GM04504 (cell line): Measurements from ENCODE around the gene DNMBP.
A peak's percentile ranks its signal among the peaks of the same experiment; 100 is the strongest.
"Not testable (repeated sequence)": the region's sequence is repeated elsewhere in the genome, so short reads cannot be mapped to it uniquely, and the experiment has no call there.

Experiments used
- DNase-seq: peaks from one replicate; pipeline ENCODE4 v3.0.0-alpha.2; 2012; ENCODE audit warnings: low read depth

Gene DNMBP

GRCh38 chr10:100014071-100014762, 4.5 kb upstream of the DNMBP start:
- DNase-seq, result no peak

DNA sequence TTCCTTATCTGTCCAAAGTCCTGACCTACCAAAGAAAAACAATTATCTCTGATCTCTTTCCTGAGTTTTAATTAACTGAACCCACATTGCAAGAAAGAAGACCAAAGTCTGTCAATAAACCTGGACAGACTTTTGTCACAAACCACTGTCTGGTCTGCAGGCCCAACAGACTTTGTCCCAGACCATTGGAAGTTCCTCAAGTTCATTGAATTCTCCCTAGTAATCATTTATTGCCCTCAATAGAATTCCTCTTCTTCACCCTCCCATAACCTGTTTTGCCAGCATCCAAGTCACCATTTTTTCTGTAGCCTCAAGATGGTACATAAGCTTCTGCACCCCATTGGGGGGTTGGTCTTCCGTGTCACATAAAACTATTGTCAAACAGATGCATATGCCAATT, 3.9 kb upstream of the DNMBP start:
- no peak for DNase-seq

DNA sequence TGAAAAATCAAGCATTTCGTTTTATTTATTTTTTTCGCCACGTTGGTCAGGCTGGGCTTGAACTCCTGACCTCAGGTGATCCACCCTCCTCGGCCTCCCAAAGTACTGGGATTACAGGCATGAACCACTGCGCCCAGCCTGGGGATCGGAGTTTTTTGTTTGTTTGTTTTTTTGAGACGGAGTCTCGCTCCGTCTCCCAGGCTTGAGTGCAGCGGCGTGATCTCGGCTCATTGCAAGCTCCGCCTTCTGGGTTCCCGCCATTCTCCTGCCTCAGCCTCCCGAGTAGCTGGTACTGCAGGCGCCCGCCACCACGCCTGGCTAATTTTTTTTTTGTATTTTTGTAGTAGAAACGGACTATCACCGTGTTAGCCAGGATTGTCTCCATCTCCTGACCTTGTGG, 2.2 kb upstream of the DNMBP start:
- not testable (repeated sequence) for DNase-seq

DNA sequence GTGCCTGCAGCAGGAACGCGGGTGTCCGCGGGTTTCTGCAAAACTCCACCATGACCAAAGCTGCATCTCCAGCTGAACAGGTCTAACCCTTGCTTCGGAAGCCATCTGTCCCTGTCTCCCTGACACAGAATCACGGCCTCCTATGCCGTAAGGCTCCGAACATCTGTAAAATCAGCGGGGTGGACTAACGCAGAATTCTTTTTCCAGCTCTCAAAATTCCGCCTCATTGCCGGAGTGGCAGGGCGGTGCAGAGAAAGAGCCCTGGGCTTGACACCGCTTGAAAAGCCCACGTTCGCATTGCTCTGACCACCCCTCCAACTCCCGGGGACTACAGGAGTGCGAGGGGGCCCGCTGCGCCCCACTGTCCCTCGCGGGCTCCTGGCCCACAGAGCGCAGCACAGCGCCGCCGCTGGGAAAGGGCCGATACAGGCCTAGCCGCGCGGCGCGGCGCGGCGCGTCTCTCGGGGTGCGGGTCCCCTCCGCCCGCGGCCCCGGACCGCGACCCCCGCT, 409 bp downstream of the DNMBP start:
- DNase-seq, result no peak

- DNase-seq, result no peak
Observed at GRCh38 chr10:100008708-100009282, 952 bp downstream of the DNMBP start.

DNA sequence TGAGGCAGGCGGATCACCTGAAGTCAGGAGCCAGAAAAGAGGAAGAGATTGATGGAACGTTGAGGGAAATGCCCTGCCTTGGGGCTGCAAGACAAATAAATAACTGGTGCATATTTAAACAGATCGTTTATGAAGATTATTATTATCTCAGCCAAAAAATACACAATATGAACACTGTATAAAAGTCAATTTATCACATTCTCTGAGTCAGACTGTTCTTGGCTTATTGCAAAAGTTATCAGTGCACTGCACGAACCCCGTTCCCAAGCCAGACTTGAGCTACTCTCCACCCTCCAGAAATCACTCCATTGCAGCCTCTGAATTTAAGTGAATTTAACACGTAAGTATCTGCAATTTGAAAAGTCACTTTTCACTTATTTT, 1.6 kb downstream of the DNMBP start:
- no peak for DNase-seq

DNA sequence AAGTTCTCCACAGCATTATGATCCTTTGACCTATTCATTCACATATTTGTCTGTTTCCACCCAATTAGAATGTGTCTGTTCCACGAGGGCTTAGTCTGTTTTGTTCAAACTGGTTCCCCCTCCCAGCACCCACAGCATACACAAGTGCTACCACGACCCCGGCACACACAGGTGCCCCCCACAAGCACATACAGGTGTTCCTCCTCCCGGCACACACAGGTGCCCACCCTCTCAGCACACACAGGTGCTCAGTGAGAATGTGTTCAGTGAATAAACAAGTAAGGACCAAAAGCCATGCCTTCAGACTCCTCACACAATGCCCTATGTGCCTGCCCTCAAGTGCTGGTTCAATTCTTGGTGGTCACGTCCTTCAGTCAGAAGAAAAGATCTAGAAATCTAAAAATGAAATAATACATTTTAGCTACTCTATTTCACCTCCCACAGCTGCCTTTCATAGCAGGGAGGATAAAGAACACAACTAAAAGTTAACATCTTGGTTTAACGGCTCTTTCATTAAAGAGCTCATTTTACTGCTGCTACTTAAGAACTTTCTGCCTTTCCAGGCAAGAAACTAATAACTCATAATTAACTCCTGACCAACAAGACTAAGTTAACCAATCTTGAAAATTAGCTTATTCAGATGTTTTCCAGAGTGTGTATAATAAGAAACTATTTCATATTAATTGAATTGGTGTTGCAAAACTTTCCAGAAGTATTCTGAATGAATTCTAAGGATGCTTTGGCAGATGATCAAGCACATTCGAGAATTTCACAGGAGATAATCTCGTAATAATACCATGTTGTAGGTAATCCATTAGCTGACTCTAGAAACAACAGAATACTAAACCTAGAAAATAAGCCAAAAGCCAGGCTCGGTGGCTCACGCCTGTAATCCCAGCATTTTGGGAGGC, 2.3 kb downstream of the DNMBP start:
- no peak for DNase-seq

DNA sequence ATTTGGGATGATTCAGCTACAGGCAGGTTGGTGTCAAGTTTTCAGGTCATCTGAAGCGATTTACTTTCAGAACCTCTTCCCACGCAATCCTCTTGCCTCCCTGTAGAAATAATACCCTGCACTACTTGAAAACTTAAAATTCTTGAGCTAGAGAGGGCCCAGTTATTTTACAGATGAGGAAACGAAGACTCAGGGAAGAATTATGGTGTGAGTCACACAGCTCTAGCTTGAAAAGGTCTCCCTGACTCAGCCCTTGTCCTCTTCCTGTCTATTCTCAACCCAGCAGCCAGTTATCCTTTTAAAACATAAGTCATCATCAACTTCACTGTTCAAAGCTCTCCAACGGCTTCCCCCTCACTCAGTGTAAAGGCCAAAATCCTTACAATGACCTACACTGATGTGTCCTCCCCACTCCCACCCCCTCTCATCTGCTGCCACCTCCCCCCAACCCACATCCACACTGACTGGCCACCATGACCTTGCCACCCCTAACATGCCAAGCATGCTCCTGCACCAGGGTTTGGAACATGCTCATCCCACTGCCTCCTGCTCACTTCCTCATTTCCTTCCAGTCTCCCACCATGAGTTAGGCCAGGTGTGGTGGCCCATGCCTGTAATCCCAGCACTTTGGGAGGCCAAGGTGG, 3.4 kb downstream of the DNMBP start:
- peak; percentile 87 for DNase-seq

DNA sequence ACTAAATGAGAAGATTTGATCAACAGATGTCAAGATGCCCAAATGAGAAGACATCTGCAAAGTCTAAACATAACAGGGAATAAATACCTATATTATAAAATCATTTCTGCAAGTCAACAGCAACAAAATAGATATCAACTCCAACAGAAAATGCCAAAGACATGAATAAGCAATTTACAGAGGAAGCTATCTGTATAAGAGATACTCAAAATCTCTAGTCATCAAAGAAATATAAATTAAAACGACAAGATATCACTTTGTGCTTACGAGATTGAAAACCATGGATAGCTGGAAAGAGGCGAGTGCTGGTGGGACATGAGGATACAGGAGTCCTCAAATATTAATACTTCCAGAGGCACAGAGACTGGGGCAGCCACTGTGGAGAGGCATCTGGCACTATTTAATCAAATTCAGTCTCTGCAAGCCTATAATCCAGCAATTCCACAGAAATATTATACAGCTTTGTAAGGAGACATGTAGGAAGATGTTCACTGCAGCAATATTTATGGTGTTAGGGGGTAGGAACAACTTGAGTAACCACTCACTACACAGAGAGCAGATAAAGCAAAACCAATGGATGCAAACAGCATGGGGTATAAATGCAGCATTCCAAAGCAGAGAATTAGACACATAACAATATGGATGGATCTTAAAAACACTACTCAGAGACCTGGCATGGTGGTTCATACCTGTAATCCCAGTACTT, 4.8 kb downstream of the DNMBP start:
- DNase-seq, result no peak

DNA sequence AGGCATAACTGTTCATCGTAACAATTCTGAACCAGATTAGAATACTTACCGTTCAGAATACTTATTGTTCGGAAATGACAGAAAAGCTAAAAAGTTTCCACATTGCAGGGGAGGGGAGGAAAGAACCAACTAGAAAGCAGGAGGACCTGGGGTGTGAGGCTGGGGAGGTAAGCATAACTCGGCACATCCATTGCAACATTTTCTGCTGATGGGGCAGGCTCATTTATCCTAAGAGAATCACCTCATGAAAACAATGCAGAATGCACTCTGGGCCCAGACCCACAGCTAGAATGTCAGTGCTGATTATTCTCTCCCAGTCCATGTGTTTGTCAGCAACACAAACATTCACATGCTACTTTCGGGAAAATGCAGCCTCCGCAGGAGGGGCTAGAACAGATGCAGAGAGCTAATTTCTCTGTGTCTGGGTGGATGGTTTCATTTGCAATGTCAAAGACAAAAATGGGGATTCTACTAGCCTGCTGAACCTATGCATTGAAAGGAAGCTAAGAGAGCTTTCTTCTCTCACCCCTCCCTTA, 9.6 kb downstream of the DNMBP start:
- DNase-seq, result no peak

DNA sequence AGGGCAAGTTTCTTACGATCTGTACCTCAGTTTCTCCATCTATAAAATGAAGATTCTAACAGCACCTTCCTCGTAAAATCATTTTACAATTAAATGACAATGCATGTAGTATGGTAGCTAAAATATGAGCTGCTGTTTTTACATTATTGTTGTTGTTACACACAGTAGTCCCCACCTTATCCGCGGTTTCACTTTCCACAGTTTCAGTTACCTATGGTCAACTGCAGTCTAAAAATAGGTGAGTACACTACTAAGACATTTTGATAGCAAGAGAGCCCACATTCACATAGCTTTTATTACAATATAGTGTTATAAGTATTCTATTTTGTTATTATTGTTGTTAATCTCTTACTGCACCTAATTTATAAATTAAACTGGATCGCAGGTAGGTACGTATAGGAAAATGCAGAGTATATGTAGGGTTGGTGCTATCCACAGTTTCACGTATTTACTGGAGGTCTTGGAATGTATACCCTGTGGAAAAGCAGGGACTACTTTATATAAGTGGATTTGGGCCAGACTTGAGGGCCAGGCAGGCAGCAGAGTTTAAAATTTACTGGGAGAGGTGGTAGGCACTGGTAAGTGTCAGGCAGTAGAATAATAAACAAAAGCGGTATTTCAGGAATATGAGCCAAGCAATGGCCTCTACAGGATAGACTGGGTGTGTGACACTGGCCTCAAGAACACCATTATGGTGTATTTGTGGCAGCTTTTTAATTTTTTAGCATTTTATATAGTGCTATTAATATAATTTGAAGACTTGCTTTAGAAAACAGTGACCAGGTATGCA, 10.2 kb downstream of the DNMBP start:
- DNase-seq, result no peak

DNA sequence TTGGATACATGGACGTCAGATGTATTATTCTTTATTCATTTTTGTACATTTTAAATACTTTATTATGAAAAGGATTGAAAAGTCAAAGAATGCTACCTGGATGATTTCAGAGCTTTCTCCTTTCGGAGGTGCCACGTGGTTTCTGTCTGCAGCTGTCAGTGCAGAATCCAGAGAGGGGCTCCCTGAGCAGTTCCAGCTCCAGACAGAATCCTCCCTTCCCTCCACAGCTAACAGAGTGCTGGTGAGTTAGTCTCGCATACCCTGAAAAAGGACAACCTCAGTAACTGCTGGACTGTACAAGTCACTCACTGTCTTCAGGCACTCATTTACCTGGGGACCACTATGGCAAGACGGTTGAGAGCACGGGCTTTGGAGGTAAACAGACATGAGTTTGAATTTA, 10.9 kb downstream of the DNMBP start:
- DNase-seq, result no peak

- DNase-seq, result no peak
Observed at GRCh38 chr10:99996671-99997648, 12.8 kb downstream of the DNMBP start.

DNA sequence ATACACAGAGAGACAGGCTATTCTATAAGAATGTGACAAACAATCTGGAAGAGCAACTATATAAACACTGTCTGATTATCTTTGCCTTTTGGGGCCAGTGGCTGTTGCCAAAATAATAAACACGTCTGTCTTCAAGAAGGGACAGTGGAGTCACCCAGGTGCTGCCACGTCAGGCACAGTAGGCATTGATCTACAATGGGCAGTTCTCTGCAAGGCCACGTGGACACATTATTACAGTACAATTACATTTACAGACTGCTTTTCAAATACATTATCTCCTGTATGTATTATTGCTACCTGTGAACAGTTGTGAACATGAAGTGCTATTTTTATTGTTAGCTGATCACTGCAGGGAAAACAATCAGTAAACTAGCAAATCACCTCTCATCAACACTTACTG, 14.0 kb downstream of the DNMBP start:
- no peak for DNase-seq

DNA sequence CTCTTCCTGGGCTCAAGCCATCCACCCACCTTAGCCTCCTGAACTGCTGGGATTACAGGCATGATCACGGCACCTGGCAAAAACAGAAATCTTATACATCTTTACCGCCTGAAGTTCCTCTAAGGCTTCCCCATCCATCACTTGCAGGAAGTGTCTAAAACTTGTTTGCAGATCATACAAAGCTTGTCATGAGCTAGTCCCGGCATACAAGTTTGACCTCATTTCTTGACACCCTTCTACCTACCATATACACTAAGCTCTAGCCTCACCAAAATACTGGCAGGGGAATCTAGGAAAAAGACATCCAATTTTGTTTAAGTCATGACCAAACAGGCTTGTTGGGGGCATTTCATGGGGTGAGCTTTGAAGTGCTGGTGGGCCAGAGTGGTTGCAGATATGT, 14.5 kb downstream of the DNMBP start:
- DNase-seq, result no peak

DNA sequence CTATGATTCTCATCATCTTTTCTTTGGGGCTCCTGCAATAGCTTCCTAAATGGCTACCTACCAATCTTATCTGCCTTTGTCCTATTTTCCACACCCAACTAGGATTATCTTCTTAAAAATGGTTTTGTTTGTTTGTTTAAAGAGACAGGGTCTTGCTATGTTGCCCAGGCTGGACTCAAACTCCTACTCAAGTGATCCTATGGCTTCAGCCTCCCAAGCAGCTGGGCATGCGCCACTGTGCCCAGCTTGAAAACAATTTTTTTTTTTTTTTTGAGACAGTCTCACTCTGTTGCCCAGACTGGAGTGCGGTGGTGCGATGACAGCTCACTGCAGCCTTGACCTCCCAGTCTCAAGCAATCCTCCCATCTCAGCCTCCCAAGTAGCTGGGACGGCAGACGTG, 14.9 kb downstream of the DNMBP start:
- no peak for DNase-seq

GRCh38 chr10:99993701-99994689, 15.8 kb downstream of the DNMBP start:
- peak; percentile 76 for DNase-seq

DNA sequence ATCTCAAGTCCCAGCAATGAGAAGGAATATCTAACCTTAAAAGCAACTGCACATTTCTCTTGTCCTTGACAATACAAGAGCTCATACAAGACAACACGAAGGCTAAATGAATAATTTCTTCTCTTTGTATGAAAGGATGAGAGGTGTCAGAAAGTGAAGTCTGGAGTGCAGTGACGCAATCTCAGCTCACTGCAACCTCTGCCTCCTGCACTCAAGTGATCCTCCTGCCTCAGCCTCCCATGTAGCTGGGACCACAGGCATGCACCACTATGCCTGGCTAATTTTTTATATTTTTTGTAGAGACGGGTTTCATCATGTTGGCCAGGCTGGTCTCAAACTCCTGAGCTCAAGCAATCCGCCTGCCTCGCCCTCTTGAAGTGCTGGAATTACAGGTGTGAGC, 24.1 kb downstream of the DNMBP start:
- not testable (repeated sequence) for DNase-seq
